ENCODE measurements around the gene RGS3.

The RGS3 gene

DNA sequence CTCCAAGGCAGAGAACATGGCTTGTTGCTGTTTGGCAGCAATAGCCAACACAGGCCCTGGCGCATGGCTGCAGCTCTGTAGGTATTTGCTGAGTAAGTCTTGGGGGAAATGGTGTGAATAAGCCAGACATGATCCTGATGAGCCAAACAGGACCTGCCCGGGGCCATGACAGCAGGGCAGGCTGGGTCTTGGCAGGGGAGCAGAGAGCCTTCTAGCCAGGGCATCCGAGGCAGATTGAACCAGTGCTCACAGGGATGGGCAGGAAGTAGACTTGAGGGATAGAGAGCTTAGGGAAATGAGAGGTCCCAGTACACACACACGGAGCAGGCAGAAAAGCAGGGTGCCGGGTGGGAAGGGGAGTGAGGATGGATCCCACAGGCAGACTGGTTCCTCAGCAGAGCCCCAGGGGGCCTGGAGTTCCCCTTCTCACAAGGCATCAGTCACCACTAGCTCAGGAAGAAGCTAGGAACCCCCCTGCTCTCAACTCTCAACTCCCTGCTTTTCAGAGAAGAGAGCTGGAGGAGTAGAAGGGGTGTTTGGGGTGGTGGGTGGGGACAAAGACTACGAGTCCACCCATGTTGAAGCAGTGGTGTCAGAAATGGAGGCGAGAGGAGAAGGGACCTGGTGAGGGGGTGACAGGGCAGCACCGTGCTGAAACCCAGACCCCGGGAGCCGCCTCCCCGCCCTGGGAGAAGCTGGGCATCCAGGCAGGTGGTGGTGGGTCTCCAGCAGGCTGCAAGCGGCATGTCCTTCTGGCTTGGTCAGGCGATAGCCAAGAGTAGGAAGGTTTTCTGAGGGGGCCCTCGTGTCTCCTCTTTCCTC is 111.1 kb downstream of the RGS3 start:
- Mint-ChIP-seq H3K36me3 (ENCODE audit: low read depth) (peaks cover 3% of the 10 kb centered on the region), H3K4me3 (no peak overlapping the region), H3K27ac (no peak overlapping the region)

DNA sequence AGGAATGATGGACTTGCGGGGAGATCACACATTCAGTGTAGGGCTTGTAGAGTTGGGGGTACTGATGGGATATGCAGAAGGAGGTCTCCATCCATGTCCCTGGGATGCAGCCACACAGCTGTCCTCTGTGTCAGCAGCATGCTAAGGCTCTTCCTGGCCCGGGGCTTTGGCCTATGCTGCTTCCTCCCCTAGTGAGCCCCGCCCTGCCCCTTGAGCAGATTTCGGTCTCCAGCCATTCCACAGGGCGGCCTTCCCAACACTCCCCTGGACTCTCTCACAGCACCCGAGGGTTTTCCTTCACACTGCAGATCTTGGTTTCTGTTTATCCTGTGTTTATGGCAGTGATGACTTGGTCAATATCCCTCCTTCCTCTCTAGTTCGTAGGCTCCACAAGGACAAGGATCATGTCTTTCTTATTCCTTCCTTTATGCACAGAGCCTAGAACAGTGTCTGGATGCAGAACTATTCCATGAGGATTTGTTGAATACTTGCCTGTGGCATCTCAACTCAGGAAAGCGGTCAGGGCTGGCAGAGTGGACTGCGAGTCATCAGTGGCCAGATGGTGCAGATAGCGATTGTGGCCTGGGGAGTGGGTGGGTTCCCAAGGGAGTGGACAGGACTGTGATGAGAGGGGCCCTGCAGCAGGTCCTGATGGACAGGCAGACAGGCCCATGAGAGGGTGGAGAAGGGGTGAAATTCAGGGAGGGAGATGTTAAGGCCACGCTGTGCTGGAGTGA is 114.2 kb downstream of the RGS3 start:
- peaks cover 6% of the 10 kb centered on the region for H3K27me3 Mint-ChIP-seq (ENCODE audit: low read depth)
- peaks cover 40% of the 10 kb centered on the region for H3K4me1 Mint-ChIP-seq
- no peaks in the 10 kb centered on the region for H3K36me3 Mint-ChIP-seq (ENCODE audit: low read depth)
- no peak for TF ChIP-seq CTCF (IDR thresholded peaks at IDR 0.05; ENCODE audit: unreplicated experiment in 3 of 3)
- no peak overlapping the region for H3K4me3 Mint-ChIP-seq
- no peaks in the 10 kb centered on the region for H3K9me3 Mint-ChIP-seq
- H3K27ac Mint-ChIP-seq, result peak overlapping the region in 1 of 3 experiments; percentile 25

More for the DNA sequence above, 111.1 kb downstream of the RGS3 start:
- H3K27me3 Mint-ChIP-seq (ENCODE audit: low read depth), result peaks cover 9% of the 10 kb centered on the region
- TF ChIP-seq CTCF (IDR thresholded peaks at IDR 0.05; ENCODE audit: unreplicated experiment in 3 of 3), result no peak
- H3K4me1 Mint-ChIP-seq, result peaks cover 26% of the 10 kb centered on the region
- H3K9me3 Mint-ChIP-seq, result no peaks in the 10 kb centered on the region

- peak overlapping the region in 1 of 3 experiments; percentile 25 for H3K27ac Mint-ChIP-seq
- peaks cover 3% of the 10 kb centered on the region for H3K27me3 Mint-ChIP-seq (ENCODE audit: low read depth)
- H3K4me1 Mint-ChIP-seq, result peaks cover 40% of the 10 kb centered on the region
- H3K9me3 Mint-ChIP-seq, result no peaks in the 10 kb centered on the region
- no peak overlapping the region for H3K4me3 Mint-ChIP-seq
- H3K36me3 Mint-ChIP-seq (ENCODE audit: low read depth), result no peaks in the 10 kb centered on the region
- no peak for TF ChIP-seq CTCF (IDR thresholded peaks at IDR 0.05; ENCODE audit: unreplicated experiment in 3 of 3)
Measured at GRCh38 chr9:113578279-113578865, 114.8 kb downstream of the RGS3 start.

- no peak for TF ChIP-seq CTCF (IDR thresholded peaks at IDR 0.05; ENCODE audit: unreplicated experiment in 3 of 3)
- no peaks in the 10 kb centered on the region for H3K36me3 Mint-ChIP-seq (ENCODE audit: low read depth)
- H3K4me1 Mint-ChIP-seq, result peaks cover 40% of the 10 kb centered on the region
- no peak overlapping the region for H3K4me3 Mint-ChIP-seq
- H3K9me3 Mint-ChIP-seq, result no peaks in the 10 kb centered on the region
- H3K27me3 Mint-ChIP-seq (ENCODE audit: low read depth), result peaks cover 6% of the 10 kb centered on the region
- peak overlapping the region in 1 of 3 experiments; percentile 66 for H3K27ac Mint-ChIP-seq
Measured at GRCh38 chr9:113578882-113579282, 115.4 kb downstream of the RGS3 start.

DNA sequence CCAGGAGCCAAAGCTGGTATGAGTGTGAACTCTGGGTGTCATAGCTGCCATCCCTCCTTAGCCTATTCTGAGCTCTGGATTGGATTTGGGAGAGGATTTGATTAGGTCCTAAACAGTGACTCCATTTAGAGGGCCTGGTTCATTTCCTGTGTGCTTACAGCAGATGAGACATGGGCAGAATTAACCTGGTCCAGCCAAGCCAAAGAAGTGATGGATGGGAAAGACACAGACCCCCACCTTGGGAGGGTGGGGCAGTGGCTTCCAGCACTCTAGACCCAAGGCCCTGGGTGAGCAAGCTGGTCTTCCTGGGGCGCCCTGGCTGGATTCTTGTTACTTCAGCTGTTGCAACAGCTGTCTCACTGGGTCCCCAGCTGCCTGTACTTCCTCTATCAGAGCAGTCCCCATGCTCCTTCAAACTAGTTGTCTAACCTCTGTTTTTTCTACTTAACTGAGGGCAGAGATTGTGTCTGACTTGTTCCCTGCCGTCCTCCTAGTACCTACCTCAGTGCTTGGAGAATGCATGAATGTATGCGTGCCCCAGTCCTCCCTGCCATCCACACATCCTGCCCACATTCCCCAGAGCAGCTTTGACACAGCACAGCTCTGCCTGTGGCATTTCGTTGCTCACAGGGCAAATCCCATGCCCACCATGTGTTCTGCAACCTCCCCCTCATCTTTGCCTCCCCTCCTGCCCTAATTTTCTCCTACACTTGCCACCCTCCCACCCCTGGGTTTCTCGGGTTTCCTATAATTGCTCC is 115.9 kb downstream of the RGS3 start:
- Mint-ChIP-seq H3K36me3 (ENCODE audit: low read depth) (no peaks in the 10 kb centered on the region), H3K9me3 (no peaks in the 10 kb centered on the region), H3K27me3 (ENCODE audit: low read depth) (peaks cover 6% of the 10 kb centered on the region), H3K4me3 (peak overlapping the region in 1 of 3 experiments; percentile 9), H3K27ac (peak overlapping the region; percentile 66 to 81 (median 74)), H3K4me1 (peaks cover 40% of the 10 kb centered on the region)
- TF ChIP-seq CTCF (IDR thresholded peaks at IDR 0.05; ENCODE audit: unreplicated experiment in 3 of 3), result no peak
